Neural cell (in vitro differentiated cells): ENCODE results near the gene TESMIN. TPM values are rescaled to one million over a fixed set of nuclear protein-coding genes. Genes with fewer than 3 reads are reported as not detected.

Experiments
- H2AFZ ChIP-seq: fragments of 200-600, 300-800 bp; sonication (generic), shearing (Covaris generic); 2 replicates; pipeline ENCODE4 v1.6.0; 2014; ENCODE audit warnings: low read depth, mild to moderate bottlenecking, antibody characterized with exemption, low read length, moderate library complexity
- H3F3A ChIP-seq: fragments of 200-600 bp; shearing (Covaris generic); 2 replicates; pipeline ENCODE4 v1.6.1; 2016; ENCODE audit warnings: mild to moderate bottlenecking, moderate library complexity, mixed read lengths, antibody characterized with exemption, low read length; ENCODE audit not compliant: insufficient read depth, poor library complexity, severe bottlenecking
- H3K27ac ChIP-seq: fragments of 200-600, 300-800 bp; sonication (generic), shearing (Covaris generic); 2 replicates; pipeline ENCODE4 v1.5.1; 2014; ENCODE audit warnings: mild to moderate bottlenecking, low read length, moderate library complexity
- H3K27me3 ChIP-seq: fragments of 300-800, 200-600 bp; sonication (generic), shearing (Covaris generic); 2 replicates; pipeline ENCODE4 v1.6.0; 2014; ENCODE audit warnings: mild to moderate bottlenecking, low read depth, low read length, moderate library complexity; ENCODE audit not compliant: insufficient read depth
- H3K36me3 ChIP-seq: fragments of 300-800, 200-600 bp; sonication (generic), shearing (Covaris generic); 2 replicates; pipeline ENCODE4 v1.5.1; 2014; ENCODE audit warnings: mild to moderate bottlenecking, antibody characterized with exemption, low read length, moderate library complexity; ENCODE audit not compliant: insufficient read depth
- H3K4me2 ChIP-seq: fragments of 300-800, 200-600 bp; sonication (generic), shearing (Covaris generic); 2 replicates; pipeline ENCODE4 v1.6.0; 2014; ENCODE audit warnings: mild to moderate bottlenecking, low read length
- H3K4me3 ChIP-seq: fragments of 300-800, 200-600 bp; sonication (generic), shearing (Covaris generic); 2 replicates; pipeline ENCODE4 v1.5.1; 2014; ENCODE audit warnings: mild to moderate bottlenecking, low read length, moderate library complexity
- H3K79me2 ChIP-seq: fragments of 200-600 bp; shearing (Covaris generic); replicated peaks from 2 replicates; pipeline ENCODE4 v1.6.0; 2014; ENCODE audit warnings: mild to moderate bottlenecking, low read length, moderate library complexity; ENCODE audit not compliant: insufficient read depth
- H3K9ac ChIP-seq: fragments of 300-800, 200-600 bp; sonication (generic), shearing (Covaris generic); 2 replicates; pipeline ENCODE4 v1.6.1; 2016; ENCODE audit warnings: mild to moderate bottlenecking, low read length, mixed read lengths
- H3K9me2 ChIP-seq: fragments of 200-600 bp; shearing (Covaris generic); 2 replicates; pipeline ENCODE4 v1.6.1; 2016; ENCODE audit warnings: mild to moderate bottlenecking, low read length, mixed read lengths; ENCODE audit not compliant: insufficient read depth
- H3K9me3 ChIP-seq: fragments of 200-600, 300-800 bp; sonication (generic), shearing (Covaris generic); 2 replicates; pipeline ENCODE4 v1.6.1; 2016; ENCODE audit warnings: mild to moderate bottlenecking, mixed run types, low read length, moderate library complexity, mixed read lengths
- H4K20me1 ChIP-seq: fragments of 200-600 bp; shearing (Covaris generic); 2 replicates; pipeline ENCODE4 v1.6.1; 2016; ENCODE audit warnings: mild to moderate bottlenecking, mixed run types; ENCODE audit not compliant: insufficient read depth
- CTCF ChIP-seq: fragments of 450-650 bp; IDR thresholded peaks from 2 replicates; pipeline ENCODE4 v1.5.1; 2014; ENCODE audit warnings: antibody characterized with exemption, mild to moderate bottlenecking, moderate library complexity; ENCODE audit not compliant: poor library complexity, severe bottlenecking
- EP300 ChIP-seq: fragments of 450-650 bp; conservative IDR thresholded peaks from 2 replicates; pipeline ENCODE4 v1.6.1; 2014; ENCODE audit warnings: antibody characterized with exemption, mild to moderate bottlenecking, moderate library complexity; ENCODE audit not compliant: poor library complexity, severe bottlenecking
- EZH2 ChIP-seq: fragments of 200-600, 300-800 bp; shearing (Covaris generic), sonication (generic); IDR thresholded peaks from 2 replicates; pipeline ENCODE4 v1.6.1; 2014; ENCODE audit warnings: antibody characterized with exemption, low read length, borderline replicate concordance, mild to moderate bottlenecking; ENCODE audit not compliant: insufficient read depth, poor library complexity, severe bottlenecking
- MXI1 ChIP-seq: fragments of 450-650 bp; conservative IDR thresholded peaks from 2 replicates; pipeline ENCODE4 v1.6.1; 2014; ENCODE audit warnings: antibody characterized with exemption, mild to moderate bottlenecking; ENCODE audit not compliant: poor library complexity, severe bottlenecking
- POLR2AphosphoS5 ChIP-seq: IDR thresholded peaks from 2 replicates; pipeline ENCODE4 v1.6.1; 2012
- RAD21 ChIP-seq: fragments of 450-650 bp; conservative IDR thresholded peaks from 2 replicates; pipeline ENCODE4 v1.6.1; 2014; ENCODE audit warnings: antibody characterized with exemption, mild to moderate bottlenecking, moderate library complexity
- REST ChIP-seq: IDR thresholded peaks from 2 replicates; pipeline ENCODE4 v1.6.1; 2012; ENCODE audit warnings: borderline replicate concordance
- SMC3 ChIP-seq: fragments of 450-650 bp; conservative IDR thresholded peaks from 2 replicates; pipeline ENCODE4 v1.6.1; 2014; ENCODE audit warnings: antibody characterized with exemption, mild to moderate bottlenecking, moderate library complexity; ENCODE audit not compliant: poor library complexity
- TAF1 ChIP-seq: IDR thresholded peaks from 2 replicates; pipeline ENCODE4 v1.6.1; 2012; ENCODE audit warnings: low read depth
- polyA plus RNA-seq: library from polyadenylated mRNA; depleted of rRNA; stranded (reverse); fragments of >200 nt; gene quantifications from 2 replicates; pipeline ENCODE4 v1.2.3, GENCODE V29; 2014

Gene TESMIN
- polyA plus RNA-seq, 1 donor from 2014 or later = not detected

DNA sequence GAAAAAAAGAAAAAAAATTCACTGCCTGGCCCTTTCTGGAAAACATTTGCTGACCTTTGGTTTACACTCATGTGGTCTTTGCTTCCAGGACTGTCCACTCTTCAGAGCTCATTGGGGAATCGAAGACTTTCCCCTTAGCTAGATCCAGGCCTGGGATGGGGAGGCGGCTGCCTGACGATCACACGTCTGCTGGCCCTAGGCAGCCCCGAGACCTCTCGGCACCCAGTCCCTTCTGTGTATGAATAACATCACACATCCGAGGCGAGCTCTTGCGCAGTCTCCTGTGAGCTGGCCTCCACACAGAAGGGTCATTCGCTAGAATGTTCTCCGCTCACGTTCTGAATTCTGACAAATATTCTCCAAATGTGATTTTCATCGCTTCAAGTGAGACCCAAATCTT is 92.7 kb downstream of the TESMIN start:
- no peak overlapping the region for H3K4me2 ChIP-seq
- H3K4me3 ChIP-seq = no peak overlapping the region
- TF ChIP-seq EZH2 (no peak), CTCF (no peak), MXI1 (no peak), POLR2AphosphoS5 (no peak), RAD21 (no peak), REST (no peak), SMC3 (no peak), TAF1 (no peak), EP300 (no peak)
- H3K36me3 ChIP-seq = no peaks in the 10 kb centered on the region
- H3K9me2 ChIP-seq = no peaks in the 10 kb centered on the region
- no peaks in the 10 kb centered on the region for H3K79me2 ChIP-seq
- no peaks in the 10 kb centered on the region for H3K27me3 ChIP-seq
- no peaks in the 10 kb centered on the region for H4K20me1 ChIP-seq
- no peak overlapping the region for H3K9ac ChIP-seq
- H3K9me3 ChIP-seq = peaks cover 13% of the 10 kb centered on the region
- H3F3A ChIP-seq = no peaks in the 10 kb centered on the region
- H3K27ac ChIP-seq = no peak overlapping the region
- no peak overlapping the region for H2AFZ ChIP-seq

DNA sequence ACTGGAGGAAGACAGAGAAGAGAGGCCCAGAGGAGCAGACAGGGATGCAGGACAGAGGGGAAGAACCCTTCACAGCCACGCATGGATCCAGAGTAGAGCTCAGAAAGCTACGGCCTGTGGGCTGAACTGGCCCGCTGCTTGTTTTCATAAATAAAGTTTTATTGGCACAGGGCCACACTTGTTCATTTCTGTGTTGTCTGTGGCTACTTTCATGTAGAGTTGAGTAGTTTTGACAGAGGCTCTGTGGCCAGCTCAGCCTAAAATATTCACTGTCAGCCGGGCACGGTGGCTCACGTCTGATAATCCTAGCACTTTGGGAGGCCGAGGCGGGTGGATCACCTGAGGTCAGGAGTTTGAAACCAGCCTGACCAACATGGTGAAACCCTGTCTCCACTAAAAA is 93.2 kb downstream of the TESMIN start:
- H4K20me1 ChIP-seq = no peaks in the 10 kb centered on the region
- H3K27me3 ChIP-seq = no peaks in the 10 kb centered on the region
- TF ChIP-seq REST (no peak), SMC3 (no peak), RAD21 (no peak), MXI1 (no peak), TAF1 (no peak), EZH2 (no peak), POLR2AphosphoS5 (no peak), EP300 (no peak), CTCF (no peak)
- H3K4me3 ChIP-seq = no peak overlapping the region
- no peak overlapping the region for H3K4me2 ChIP-seq
- H3K9ac ChIP-seq = no peak overlapping the region
- H3K36me3 ChIP-seq = no peaks in the 10 kb centered on the region
- H3K9me3 ChIP-seq = peaks cover 13% of the 10 kb centered on the region
- H2AFZ ChIP-seq = no peak overlapping the region
- H3F3A ChIP-seq = no peaks in the 10 kb centered on the region
- H3K79me2 ChIP-seq = no peaks in the 10 kb centered on the region
- no peak overlapping the region for H3K27ac ChIP-seq
- no peaks in the 10 kb centered on the region for H3K9me2 ChIP-seq
